GM10266 (cell line): Measurements from ENCODE around the gene SPRED1.
A peak's percentile ranks its signal among the peaks of the same experiment; 100 is the strongest.

Experiments
- DNase-seq: peaks from one replicate; pipeline ENCODE4 v3.0.0; 2012; ENCODE audit errors: extremely low spot score
- CTCF ChIP-seq: IDR thresholded peaks from 2 replicates; pipeline ENCODE4 v1.5.1; 2012; ENCODE audit warnings: mild to moderate bottlenecking, low read depth; ENCODE audit not compliant: control insufficient read depth, insufficient read depth; ENCODE audit errors: missing control alignments

SPRED1 gene

DNA sequence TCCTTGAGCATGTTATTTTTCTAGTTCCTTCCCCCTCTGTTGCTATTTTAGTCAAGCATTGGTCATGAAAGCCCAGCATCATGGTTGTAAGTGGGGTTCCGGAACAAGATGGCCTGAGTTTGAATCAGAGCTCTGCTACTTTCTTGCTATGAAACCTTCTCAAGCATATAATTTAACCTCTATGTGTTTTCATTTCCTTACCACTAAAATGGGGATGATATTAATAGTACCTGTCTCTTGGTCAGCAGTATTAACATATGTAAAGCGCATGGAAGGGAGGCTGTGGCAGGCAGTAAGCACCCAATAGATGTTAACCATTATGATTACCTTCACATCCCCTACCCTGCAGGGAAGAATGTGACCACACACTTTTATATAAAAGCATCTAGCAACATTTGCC, 14.3 kb upstream of the SPRED1 start:
- no peak for DNase-seq
- no peak for TF ChIP-seq CTCF

DNA sequence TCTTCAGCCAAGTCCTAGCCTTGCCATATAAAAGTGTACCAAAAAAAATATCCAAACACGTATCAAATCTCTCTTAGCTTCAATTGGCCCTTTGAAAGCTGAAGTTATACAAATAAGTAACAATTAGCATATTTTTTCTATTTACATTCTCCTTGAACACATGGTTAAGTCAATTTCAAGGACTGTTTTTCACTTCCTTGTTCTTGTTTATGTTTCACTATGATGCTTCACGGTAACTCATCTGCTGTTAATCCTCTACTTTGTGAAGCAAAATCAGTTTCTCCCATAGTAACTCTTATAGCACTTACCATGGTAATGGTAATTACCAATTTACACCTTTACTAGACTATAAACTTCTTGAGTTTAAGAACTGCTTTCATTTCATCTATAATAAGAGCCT, 10.6 kb upstream of the SPRED1 start:
- TF ChIP-seq CTCF, result no peak
- peak; percentile 18 for DNase-seq

- no peak for DNase-seq
- TF ChIP-seq CTCF, result no peak
Observed at GRCh38 chr15:38243278-38244055, 9.2 kb upstream of the SPRED1 start.

DNA sequence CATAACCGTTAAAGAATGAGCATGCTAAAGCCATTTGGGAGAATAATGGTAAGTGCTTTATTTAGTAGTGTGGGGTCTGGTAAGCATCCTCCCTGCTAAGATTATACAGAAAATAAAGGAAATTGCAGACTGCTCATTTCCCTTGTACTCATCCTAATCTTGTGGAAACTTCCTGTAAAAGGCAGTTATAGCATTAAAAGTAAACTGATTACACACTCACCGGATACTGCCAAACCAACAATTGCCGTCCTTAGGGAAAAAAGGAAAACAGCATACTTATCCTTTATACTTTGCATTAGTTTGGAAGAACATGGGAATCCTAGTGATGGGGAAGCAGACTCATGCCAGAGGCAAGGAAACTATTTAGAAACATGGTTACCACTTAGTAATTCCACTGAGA, 5.3 kb upstream of the SPRED1 start:
- DNase-seq, result no peak
- TF ChIP-seq CTCF, result no peak

- TF ChIP-seq CTCF, result no peak
- DNase-seq, result no peak
Observed at GRCh38 chr15:38253351-38253781, 730 bp downstream of the SPRED1 start.

DNA sequence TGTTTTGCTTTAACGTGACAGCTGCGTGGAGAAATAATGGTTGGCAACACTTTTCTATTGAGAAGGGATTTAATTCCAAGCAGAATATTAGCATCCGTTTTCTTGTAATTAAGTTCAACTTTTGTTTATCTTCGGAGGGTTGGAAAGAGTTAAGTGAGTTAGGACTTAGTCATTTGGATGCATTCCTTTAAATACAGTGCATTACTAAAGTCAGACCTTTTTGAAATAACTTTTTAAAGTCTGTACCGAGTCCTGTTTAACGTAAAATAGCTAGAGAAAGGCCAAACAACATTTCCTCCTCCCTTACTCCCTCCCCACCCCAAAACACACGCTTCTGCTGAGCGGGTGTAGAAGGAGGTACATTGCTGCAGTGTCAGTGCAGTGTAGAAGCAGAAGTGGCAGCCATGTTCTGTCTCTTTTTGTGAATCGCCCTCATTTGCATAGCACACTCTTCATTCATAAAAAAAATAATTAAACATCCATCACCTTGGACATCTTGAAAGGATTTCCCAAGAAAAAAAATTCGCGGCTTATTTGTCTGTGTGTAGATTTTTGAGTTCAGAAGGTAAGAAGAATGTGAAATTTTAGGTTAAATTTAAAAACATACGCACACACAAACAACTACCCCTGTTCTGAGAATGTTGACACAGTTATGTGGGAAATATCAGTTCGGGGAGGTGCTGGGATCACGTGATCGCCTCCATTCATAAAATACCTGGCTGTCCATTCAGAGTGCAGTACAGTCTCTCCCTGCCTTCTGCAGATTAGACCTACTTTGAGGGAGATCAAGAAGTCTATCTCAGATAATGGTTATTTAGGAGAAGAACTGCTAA, 1.6 kb downstream of the SPRED1 start:
- DNase-seq, result peak; percentile 56

More for the DNA sequence above, 1.6 kb downstream of the SPRED1 start:
- TF ChIP-seq CTCF, result no peak
